Measurements from ENCODE around the gene BMP8A.

DNA sequence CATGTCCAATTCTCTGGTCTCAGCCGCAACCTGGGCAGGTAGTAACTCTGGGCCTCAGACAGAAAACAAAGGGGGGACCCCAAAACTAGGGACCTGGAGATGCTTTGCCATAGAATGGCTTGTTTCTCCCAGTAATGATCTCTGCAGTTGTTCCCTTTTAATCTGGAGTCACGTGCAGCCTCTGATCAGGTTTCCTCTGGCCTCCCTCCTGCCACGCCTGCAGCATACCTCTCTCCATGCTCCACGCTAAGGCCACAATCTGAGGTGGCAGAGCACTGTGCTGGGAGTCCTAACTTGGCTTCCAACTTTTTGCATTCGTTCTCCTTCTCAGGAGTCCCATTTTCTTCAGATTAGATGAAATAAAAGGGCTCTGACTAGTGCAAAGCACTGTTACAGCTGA, 83.2 kb downstream of the BMP8A start:
- TF ChIP-seq POLR2A (IDR thresholded peaks at IDR 0.05): no peak
- TF ChIP-seq, protein P1, sequence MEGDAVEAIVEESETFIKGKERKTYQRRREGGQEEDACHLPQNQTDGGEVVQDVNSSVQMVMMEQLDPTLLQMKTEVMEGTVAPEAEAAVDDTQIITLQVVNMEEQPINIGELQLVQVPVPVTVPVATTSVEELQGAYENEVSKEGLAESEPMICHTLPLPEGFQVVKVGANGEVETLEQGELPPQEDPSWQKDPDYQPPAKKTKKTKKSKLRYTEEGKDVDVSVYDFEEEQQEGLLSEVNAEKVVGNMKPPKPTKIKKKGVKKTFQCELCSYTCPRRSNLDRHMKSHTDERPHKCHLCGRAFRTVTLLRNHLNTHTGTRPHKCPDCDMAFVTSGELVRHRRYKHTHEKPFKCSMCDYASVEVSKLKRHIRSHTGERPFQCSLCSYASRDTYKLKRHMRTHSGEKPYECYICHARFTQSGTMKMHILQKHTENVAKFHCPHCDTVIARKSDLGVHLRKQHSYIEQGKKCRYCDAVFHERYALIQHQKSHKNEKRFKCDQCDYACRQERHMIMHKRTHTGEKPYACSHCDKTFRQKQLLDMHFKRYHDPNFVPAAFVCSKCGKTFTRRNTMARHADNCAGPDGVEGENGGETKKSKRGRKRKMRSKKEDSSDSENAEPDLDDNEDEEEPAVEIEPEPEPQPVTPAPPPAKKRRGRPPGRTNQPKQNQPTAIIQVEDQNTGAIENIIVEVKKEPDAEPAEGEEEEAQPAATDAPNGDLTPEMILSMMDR (IDR thresholded peaks at IDR 0.05): no peak

Data from Peyer's patch (tissue), 4 donors.